Thoracic aorta (tissue), 2 donors: Measurements from ENCODE around the gene TIMP1. TPM values are rescaled to one million over a fixed set of nuclear protein-coding genes. Genes with fewer than 3 reads are reported as not detected.
A peak's percentile ranks its signal among the peaks of the same experiment; 100 is the strongest.

Experiments
- ATAC-seq: fragments of 150-250 bp; one replicate; pipeline ENCODE4 v1.8.0; 2017; ENCODE audit warnings: low read depth; ENCODE audit not compliant: insufficient number of reproducible peaks, low FRiP score
- DNase-seq: peaks from one replicate; pipeline ENCODE4 v3.0.0-alpha.2; 2020; ENCODE audit warnings: low spot score
- H3K27ac ChIP-seq, 2 donors: fragments of 200-600 bp; sonication (generic); 1 replicate in 1 of 2; 2 replicates in 1 of 2; pipeline ENCODE4 v1.5.1; 2016; ENCODE audit warnings: mild to moderate bottlenecking in 2 of 2, moderate library complexity in 2 of 2
- H3K27me3 ChIP-seq: fragments of 200-600 bp; sonication (generic); replicated peaks from 2 replicates; pipeline ENCODE4 v1.6.0; 2016; ENCODE audit warnings: mild to moderate bottlenecking; ENCODE audit not compliant: insufficient read depth
- H3K36me3 ChIP-seq: fragments of 200-600 bp; sonication (generic); one replicate; pipeline ENCODE4 v1.5.1; 2016
- H3K4me1 ChIP-seq, 2 donors: fragments of 200-600 bp; sonication (generic); 1 replicate in 1 of 2; 2 replicates in 1 of 2; pipeline versions ENCODE4 v1.5.1 to v1.6.0; 2016; ENCODE audit warnings: low read depth in 2 of 2, mild to moderate bottlenecking in 1 of 2; ENCODE audit not compliant: control insufficient read depth in 1 of 2
- H3K4me3 ChIP-seq: fragments of 200-600 bp; sonication (generic); 2 replicates; pipeline ENCODE4 v1.5.1; 2016; ENCODE audit warnings: mild to moderate bottlenecking
- H3K9me3 ChIP-seq: fragments of 200-600 bp; sonication (generic); 2 replicates; pipeline ENCODE4 v1.5.1; 2016
- total RNA-seq, 2 donors: library from RNA; depleted of rRNA; stranded (reverse); fragments of >200 nt; gene quantifications; one replicate each; pipeline versions ENCODE4 v1.1.0 to v1.2.3, GENCODE V29; 2016
- TF ChIP-seq, protein P1 (sequence below): fragments of 200-600 bp; sonication (generic); IDR thresholded peaks from one replicate; pipeline ENCODE4 v1.5.1; 2019; ENCODE audit warnings: antibody characterized with exemption

Gene TIMP1
- total RNA-seq, 2 donors from 2014 or later, result 635 to 1,379 TPM

DNA sequence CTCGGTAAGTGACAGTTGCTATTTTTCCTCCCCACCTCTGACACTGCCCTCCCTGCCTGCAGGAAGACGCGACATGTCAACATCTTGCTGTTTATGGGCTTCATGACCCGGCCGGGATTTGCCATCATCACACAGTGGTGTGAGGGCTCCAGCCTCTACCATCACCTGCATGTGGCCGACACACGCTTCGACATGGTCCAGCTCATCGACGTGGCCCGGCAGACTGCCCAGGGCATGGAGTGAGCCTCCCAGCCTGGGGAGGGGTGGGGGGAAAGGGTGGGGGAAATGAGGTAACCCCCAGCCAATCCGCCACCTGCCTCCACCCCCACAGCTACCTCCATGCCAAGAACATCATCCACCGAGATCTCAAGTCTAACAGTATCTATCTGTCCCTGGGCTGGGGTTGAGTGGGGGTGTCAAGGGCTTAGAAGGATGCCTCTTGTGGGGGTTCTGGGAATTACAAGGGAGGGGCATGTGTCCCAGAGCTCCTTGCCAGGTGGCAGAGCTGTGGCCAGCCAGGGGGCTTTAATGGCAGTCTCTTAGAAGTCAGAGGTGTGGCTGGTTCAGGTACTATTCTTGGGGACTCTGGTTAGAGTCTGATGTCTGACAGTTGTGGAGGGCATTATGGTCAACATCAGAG is 13.5 kb upstream of the TIMP1 start:
- H3K36me3 ChIP-seq, result peaks cover 16% of the 10 kb centered on the region
- TF ChIP-seq, protein P1, sequence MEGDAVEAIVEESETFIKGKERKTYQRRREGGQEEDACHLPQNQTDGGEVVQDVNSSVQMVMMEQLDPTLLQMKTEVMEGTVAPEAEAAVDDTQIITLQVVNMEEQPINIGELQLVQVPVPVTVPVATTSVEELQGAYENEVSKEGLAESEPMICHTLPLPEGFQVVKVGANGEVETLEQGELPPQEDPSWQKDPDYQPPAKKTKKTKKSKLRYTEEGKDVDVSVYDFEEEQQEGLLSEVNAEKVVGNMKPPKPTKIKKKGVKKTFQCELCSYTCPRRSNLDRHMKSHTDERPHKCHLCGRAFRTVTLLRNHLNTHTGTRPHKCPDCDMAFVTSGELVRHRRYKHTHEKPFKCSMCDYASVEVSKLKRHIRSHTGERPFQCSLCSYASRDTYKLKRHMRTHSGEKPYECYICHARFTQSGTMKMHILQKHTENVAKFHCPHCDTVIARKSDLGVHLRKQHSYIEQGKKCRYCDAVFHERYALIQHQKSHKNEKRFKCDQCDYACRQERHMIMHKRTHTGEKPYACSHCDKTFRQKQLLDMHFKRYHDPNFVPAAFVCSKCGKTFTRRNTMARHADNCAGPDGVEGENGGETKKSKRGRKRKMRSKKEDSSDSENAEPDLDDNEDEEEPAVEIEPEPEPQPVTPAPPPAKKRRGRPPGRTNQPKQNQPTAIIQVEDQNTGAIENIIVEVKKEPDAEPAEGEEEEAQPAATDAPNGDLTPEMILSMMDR, result peak; percentile 30

DNA sequence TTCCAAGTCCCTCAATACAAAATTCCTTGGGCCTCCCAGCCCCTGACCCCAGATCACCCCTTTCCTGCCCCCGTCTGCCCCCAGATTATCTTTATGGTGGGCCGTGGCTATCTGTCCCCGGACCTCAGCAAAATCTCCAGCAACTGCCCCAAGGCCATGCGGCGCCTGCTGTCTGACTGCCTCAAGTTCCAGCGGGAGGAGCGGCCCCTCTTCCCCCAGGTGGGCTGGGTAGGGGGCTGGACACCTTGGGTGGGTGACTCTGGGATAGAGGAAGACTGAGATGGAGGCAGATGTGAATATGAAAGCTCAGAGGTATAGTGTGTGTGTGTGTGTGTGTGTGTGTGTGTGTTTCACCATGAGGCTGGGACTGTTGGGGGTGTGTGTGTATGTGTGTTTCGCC is 11.4 kb upstream of the TIMP1 start:
- TF ChIP-seq, protein P1, result no peak
- Histone ChIP-seq H3K27ac (no peak overlapping the region), H3K4me1 (peaks cover 0 to 11% of the 10 kb centered on the region in 2 donors), H3K27me3 (no peaks in the 10 kb centered on the region), H3K9me3 (no peaks in the 10 kb centered on the region), H3K36me3 (peaks cover 11% of the 10 kb centered on the region), H3K4me3 (no peak overlapping the region)
- ATAC-seq (no peak), DNase-seq (no peak)

More for the DNA sequence above, 13.5 kb upstream of the TIMP1 start:
- DNase-seq (no peak), ATAC-seq (no peak)
- Histone ChIP-seq H3K27me3 (no peaks in the 10 kb centered on the region), H3K4me1 (peaks cover 0 to 9% of the 10 kb centered on the region in 2 donors), H3K9me3 (no peaks in the 10 kb centered on the region), H3K27ac (no peak overlapping the region), H3K4me3 (no peak overlapping the region)

DNA sequence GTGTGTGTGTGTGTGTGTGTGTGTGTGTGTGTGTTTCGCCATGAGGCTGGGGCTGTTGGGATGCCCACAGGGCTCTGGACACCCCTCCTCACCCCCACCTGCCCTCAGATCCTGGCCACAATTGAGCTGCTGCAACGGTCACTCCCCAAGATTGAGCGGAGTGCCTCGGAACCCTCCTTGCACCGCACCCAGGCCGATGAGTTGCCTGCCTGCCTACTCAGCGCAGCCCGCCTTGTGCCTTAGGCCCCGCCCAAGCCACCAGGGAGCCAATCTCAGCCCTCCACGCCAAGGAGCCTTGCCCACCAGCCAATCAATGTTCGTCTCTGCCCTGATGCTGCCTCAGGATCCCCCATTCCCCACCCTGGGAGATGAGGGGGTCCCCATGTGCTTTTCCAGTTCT is 11.0 kb upstream of the TIMP1 start:
- DNase-seq (no peak), ATAC-seq (no peak)
- Histone ChIP-seq H3K27me3 (no peaks in the 10 kb centered on the region), H3K4me3 (no peak overlapping the region), H3K4me1 (peaks cover 0 to 11% of the 10 kb centered on the region in 2 donors), H3K27ac (no peak overlapping the region), H3K36me3 (peaks cover 11% of the 10 kb centered on the region), H3K9me3 (no peaks in the 10 kb centered on the region)
- TF ChIP-seq, protein P1, result no peak

DNA sequence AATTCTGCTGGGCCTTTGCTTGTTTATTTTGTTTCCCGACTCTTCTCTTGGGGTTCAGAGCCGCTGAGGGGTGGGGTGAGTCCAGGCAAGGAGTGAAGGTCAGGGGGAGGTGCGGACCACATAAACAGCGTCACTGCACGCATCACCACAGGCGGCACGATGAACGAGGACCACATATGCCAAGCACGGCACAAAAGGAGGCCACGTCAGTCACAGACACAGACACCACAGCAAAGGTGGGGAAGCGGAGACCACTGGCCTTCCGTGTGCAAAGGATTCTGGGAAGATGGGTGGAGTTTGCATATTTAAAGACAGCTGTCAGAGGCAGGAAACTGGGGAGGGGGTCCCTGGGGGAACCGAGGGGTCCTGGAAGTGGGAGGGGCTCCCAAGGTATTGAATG is 10.3 kb upstream of the TIMP1 start:
- Histone ChIP-seq H3K4me1 (peaks cover 0 to 11% of the 10 kb centered on the region in 2 donors), H3K9me3 (no peaks in the 10 kb centered on the region), H3K27ac (no peak overlapping the region), H3K36me3 (peaks cover 11% of the 10 kb centered on the region), H3K27me3 (no peaks in the 10 kb centered on the region), H3K4me3 (no peak overlapping the region)
- DNase-seq (no peak), ATAC-seq (no peak)
- TF ChIP-seq, protein P1, result no peak

DNA sequence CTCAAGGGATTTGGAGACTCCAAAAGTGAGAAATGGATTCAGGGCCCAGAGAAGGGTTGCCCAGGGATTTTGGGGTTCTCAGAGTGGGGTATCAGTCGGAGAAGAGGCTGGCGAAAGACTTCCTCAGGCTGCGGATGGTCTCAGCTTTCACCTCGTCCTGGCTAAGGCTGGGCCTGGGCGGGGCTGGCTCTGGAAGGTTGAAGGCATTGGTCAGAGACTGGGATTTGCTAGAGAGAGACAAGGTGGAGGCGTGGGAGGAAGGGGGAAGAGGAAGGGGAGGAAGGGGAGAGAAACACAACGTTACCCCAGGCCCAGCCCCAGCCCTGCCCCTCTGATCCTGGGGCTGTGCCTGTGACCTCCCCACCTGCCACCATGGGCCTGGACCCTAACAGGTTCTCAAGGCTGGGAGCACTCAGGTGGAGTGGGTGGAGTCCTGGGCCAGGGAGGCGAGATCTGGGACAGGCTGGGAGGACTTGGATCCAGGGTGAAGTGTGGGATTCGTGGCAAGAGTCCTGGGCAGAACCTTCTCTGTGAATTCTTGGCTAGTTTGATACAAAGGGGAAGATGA is 9.4 kb upstream of the TIMP1 start:
- no peak for DNase-seq
- Histone ChIP-seq H3K4me1 (peaks cover 0 to 17% of the 10 kb centered on the region in 2 donors), H3K9me3 (no peaks in the 10 kb centered on the region), H3K27me3 (no peaks in the 10 kb centered on the region), H3K36me3 (peaks cover 4% of the 10 kb centered on the region), H3K4me3 (no peak overlapping the region), H3K27ac (peak overlapping the region in 1 of 2 donors; percentile 27)
- no peak for ATAC-seq
- TF ChIP-seq, protein P1, result no peak
